ENCODE results near the gene RHOU.

The RHOU gene

DNA sequence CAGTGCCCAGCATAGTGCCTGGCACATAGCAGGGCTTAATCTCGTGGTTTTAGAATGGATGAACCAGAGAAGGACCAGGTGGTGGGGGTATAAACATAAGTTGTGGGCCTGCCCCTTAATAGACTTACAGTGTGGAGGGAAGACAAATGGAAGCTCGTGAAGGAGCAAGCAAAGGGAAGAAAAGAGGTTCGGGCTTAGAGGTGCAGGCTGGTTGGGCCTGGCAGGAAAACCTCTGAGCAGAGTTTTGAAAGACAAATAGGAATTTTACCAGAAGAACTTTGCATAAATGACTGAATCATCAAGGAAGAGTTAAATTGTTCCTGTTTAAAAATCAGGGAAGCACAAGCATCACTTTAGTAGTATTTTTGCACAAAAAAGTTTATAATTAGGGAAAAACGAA, 4.5 kb downstream of the RHOU start:
- no peak for DNase-seq

DNA sequence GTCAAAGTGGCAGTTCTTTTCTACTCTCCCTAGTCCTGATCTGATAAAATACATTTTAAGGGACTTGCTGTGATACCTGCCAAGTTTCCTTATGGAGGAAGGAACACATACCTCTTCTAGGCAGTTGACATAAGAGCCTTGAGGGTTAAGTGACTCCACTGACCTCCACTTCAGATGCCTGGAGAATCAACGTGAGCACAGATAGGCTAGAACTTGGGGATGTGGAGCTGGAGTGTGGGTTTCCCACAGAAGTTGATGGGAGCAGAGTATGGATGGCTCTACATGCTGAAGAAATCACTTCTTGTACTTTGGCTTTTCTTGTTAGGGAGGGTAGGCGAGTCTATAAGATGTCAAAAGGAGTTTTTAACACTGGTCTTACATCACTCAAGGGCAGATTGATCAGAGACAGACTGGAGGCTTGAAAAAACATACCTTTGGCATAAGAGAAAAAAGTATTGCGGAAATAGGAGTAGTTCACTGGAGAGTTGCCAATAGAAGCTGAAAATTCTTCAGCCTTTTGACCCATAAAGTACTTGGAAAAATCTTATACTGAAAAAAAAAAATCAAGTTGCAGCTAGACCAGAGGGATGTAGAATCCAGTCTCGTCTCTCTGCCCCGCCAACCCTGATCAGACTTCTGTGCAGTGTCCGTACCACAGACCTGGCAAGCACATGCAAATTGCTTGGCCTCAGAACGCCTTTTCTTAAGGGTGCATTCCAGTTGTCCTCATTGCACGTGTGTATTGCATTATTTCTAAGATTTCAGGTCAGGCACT, 5.5 kb downstream of the RHOU start:
- no peak for DNase-seq

DNA sequence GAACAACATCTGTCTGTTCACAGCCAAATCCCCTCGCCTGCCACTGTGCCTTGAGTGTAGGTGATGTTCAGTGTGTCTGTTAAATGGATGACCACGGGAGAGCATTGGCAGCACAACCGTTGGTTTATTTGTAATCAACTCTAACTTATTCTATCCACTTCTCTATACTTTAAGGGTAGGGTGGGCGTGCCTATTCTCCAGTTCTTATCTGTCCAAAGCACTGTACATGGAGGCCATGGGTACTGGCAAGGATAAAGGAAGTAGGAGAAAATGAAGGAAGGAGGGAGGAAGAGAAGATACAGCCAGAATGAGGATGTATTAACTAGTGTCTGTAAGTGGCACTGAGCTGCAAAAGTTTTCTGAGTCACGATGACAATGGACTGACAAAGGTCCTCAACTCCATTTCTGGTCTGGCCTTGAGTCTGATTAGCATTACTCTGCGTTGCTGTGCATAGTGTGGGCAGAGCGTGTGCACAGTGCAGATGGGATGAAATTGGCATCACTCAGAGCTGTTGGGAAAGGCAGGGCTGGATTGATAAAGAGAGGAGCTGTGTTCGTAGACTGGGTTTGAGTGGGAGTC, 7.1 kb downstream of the RHOU start:
- DNase-seq: peak; percentile 66

DNA sequence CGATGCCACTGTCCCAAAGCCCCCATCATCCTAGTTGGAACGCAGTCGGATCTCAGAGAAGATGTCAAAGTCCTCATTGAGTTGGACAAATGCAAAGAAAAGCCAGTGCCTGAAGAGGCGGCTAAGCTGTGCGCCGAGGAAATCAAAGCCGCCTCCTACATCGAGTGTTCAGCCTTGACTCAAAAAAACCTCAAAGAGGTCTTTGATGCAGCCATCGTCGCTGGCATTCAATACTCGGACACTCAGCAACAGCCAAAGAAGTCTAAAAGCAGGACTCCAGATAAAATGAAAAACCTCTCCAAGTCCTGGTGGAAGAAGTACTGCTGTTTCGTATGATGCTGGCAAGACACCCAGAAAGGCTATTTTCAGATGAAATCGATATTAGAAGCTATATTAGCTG, 8.1 kb downstream of the RHOU start:
- DNase-seq: no peak

DNA sequence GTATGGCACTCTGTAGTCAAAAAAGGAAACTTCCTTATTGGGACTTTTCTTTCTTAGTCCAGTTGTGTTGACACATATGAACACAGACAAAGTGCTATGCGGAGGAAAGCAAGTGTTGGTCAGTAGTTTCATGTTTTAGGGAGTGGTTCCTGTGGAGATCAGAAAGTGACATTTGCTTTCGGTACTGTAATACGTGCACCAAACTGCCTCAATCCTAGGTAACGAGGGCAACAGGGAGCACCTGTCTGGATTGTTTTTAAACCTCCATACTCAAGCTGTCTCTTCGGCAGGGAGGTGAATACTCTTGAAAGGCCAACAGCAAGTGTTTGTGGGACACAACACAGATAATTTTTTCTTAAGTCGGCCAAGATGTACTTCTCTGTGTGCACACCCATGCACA, 9.1 kb downstream of the RHOU start:
- DNase-seq: no peak

DNA sequence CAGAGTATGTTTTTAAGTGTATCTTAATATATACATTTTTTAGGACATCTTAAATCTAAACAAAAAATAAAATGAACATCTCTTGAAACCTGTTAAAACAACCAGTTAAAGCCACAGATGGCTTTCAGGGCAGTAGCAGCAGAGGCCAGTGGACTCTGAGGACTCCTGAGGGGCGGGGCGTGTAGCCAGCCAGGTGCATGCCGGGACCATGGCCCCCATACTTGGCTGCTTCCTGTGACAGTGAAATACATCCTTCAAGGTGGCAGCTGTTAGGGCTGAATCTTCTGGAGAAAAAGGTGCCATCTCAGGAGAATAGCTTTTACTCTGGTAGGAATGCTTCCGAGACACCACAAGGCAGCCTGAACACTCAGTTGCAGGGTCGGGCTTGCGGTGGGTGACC, 9.6 kb downstream of the RHOU start:
- no peak for DNase-seq

DNA sequence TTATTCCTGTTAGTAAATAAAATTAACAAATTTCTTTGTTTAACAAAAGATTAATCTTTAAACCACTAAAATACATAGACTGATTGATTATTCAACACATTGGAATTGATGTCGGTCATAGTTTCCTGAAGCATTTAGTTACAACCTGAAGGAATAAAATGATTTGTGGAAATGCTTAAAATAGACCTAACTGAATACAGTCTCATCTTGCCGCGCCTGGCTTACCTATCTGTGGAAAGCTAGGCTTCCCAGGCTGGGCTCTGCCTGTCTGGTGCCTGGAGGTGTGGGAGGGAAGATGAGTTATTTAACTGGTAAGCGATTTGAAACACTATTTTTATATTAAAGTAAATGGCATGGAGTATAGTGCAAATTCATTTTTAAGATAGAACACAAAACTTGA, 10.2 kb downstream of the RHOU start:
- DNase-seq: no peak

DNA sequence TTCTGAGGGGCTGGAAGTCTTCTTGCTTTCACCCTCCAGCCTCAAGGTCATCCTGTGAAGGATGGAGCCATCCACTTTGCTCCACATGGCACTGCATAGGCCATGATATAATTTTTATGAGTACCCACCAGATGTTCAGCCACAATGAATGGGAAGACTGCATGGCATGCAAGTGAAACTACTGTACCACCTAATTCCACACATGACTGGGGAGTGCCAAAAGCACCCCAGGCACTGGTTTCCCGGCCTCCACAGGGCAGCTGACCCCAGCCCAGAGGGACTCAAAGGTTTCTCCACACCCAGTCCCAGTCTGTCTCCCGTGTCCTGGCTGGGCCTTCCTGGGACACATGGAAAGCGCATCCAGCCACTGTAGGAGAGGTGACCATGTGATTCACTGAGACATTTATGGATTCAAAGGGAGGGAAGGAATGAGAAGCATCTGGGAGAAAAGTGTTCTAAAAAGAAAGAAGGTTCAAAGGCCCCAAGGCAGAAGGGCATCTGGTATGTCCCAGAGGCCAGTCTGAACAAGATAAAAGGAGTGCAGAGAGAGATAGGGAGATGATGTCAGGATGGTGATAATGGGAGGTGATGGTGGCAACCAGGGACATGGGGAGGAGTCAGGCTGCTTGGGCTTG, 12.1 kb downstream of the RHOU start:
- no peak for DNase-seq

DNA sequence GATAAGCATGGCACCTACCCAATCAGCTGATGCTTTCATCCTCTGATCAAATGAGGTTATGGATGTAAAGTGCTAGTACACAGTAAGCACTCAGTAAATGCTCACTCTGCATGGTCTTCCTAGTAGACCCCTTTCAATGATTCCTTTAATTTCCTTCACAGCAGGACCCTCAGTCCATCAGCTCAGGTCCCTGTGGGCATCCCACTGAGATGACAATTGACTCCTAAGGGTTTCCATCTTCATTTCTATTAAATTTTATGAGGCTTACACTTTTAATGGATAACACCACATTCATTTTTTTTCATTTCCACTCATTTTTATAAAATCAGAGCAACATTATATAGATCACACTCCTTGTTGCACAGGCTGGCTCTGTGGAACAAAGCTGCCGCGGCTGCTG, 12.8 kb downstream of the RHOU start:
- no peak for DNase-seq

DNA sequence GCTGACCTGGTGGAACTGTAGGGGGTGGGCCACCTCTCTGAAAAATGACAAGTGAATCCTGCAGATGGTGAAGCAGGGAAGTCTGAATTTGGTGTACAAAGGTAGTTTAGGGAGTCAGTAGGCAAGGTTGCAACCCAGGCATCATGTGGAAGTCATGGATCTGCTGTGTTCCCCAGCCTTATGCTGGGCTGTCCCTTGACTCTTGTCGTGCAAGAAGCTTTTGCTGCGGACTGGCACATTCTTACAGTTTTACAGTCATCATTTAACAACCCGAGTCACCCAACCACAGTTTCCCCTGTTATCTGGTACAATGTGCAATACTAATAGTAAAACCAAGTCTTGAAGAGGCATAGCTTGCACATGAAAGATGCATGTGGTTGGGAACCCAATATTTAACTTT, 13.2 kb downstream of the RHOU start:
- no peak for DNase-seq

DNA sequence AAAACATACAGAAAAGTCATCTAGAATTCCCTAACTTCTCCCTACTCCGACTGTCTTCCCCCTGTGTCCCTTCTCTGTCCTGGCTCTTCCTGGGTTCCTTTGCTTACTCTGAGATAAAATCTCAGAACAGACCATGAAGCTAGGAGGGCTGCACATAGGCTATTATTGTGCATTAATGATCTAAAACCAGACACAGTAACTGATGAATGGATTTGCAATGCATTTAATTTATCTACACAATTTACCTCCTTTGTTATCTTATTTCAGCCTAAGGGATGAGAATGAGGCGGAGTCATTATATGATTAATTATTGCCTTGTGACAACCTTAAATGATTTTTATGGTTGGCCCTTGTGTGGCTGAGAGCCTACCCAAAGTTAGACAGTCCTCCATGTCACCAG, 14.5 kb downstream of the RHOU start:
- no peak for DNase-seq

DNA sequence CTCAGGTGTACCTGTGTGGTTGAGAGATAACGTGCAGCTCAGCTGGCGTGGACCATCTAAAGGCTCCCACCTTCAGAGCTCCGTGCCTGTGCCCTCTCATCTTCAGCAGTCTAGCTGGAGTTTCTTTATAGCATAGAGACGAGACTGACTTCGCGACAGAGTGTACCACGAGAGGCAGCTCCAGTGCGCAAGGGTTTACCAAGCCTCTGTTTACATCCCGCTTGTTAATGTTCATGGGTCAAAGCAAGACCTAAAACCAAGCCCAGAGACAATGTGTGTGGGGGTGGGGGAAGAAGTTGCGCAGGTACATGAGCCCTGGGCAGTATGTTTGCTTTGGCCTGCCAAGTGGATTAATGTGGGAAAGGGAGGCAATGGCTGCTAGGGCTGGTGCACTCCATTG, 15.6 kb downstream of the RHOU start:
- no peak for DNase-seq

DNA sequence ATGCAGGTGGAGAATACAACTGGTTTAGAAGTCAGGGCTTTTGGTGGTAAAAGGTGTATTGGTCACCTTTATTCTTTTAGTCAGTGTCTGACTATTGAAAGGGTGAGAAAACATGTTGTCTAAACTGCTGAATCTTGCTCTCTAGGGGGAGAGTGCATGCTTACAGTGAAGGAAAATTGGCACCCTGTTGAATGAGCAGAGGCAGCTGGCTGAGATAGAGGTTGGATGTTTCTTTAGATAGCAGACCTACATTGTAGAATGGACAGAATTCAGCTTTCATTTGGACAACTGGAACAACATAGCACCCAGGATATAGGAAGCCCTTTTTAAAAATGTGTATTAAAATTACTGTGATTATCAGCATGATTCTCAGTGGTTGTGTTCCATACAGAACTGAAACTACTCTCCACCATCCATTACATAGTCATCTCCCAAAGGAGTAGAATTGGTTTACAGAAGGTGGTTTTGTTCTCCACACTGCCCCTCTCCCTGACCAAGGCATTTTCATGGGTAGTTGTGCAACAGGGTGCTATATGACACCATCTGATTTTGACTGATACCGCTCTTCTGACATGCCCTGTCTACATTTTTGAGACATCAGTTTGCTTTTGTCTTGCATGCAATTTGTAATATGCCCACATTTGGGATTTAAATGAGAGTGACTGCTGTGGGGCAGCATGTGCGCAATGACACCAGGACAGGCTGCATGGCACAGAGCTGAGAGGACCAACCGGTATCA, 16.2 kb downstream of the RHOU start:
- peak; percentile 78 for DNase-seq

DNA sequence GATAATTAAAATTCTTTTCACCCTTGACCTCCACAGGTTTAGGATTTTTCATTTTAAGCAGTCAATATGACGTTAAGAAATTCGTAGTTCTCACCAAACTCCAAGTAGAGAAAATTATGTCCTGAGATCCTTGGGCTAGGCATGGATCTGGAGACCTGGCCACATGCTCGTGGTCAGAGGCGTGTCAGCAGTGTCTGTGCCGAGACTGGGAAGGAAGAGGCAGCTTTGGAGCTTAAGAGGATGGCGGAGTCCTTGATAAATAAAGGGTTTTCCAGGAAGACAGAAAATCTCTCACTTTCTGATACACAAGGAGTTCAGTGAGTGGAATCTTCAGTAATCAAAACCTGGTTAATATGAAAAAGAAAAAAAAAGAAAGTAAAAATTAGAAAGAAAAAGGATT, 17.0 kb downstream of the RHOU start:
- no peak for DNase-seq

DNA sequence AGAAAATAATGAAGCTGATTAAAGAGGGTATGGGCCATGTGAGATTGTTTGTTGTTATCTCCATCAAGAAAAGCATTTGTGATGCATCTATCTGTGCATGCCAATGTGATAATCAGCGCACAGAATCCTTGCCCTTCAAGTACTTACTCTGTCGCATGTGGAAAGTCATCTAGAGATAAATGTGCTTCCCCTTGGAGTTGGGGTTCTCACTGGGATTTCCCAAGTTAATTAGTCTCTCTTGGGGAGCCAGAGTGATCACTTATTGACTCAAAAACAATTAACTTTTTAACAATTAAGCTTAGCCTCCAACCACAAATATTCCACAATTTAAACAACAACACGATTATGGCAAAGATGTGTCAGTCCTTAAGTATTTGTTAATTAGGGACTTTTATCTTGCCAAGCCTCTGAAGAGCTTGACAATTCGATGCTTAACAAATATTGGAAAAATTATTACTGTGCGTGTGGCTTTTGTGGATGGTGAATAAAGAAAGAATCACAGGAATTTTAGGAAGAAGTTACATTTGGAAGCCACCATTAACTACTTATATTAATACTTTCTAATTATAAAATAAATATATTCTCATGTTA, 17.5 kb downstream of the RHOU start:
- DNase-seq: no peak

DNA sequence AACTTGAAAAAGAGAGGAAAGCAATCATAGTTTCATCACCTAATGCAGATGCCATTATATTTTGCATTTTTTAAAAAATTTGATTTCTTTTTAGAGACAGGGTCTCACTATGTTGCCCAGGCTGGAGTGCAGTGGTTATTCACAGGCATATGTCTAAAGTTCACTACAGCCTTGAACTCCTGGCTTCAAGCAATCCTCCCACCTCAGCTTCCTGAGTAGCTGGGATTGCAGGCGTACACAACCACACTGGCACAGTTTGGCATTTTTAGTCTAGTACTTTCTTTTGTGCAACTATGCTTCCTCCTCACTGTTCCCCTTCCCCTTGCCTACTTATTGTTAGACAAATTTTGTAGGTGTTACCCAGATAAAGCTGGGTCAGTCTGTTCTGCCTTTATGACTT, 18.0 kb downstream of the RHOU start:
- peak; percentile 37 for DNase-seq

DNA sequence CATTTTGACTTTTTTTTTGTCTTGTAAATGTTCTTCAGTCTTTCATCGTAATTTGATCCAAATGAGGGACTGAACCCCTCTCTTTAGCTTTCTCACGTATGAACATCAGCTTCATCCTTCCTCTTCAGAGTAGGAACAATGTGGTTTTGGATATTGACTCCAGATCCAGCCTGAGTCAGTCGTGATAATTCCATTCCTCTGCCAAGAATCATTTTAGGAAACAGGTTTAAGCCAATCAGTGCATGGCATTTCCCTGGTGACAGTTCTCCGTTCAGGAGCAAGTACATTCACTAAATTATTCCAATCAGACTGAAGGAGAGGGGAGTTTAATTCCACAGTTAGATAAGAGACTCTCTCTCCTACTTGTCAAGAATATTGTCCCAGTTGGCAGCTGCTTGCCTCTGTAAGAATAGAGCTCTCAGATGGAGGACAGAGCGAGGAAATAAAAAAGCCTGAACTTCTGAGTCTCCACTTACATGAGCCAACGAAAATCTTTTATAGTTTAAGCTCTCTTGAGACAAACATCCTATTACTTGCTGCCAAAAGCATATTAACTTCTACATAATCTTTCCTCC, 18.6 kb downstream of the RHOU start:
- DNase-seq: no peak

DNA sequence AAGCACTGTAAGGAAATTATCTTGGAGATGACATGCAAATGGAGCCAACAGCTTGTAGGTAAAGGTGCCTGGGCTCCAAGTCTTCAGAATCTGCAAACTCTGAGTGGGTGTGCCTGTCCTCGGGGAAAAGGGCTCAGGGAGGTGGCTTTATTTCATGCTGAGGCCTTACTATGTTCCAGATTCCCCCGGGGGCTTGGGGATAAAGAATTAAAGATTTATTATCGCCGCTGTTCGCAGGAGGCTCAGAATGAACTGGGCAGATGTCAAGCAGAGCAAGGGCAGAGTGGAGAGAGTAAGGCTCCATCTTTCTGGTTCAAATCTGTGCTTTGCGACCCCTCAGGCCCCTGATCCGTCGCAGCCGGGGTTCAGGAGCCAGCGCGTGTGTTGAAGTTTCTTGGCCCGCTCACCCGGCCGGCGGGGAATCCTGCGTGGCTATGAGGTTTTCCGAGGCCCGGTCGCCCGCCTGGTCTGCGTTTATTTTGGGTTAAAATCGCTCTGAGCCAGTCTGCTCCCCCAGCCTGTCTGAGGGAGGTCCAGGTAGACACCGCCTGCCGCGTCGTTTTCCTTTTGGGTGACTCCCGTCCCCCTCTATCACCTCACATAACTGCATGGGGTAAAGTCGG, 19.5 kb downstream of the RHOU start:
- DNase-seq: no peak

DNA sequence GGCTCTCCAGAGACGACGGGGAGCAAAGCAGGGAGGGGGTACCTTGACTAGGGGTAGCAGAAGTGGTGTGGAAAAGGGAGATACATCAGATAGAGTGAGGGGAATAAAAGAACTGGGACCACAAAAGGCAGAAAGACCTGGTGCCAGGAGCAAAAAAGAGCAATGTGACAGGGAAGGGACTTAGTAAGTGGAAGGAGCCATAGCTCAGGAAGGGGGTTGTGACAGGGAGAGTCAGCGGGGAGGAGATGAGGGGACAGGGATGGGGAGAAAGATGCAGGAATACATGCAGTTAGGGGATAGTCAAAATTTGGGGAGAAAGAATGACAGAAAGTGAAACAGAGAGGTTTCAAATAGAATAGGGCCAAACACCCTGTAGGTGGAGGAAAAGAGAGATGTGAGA, 20.5 kb downstream of the RHOU start:
- DNase-seq: no peak

DNA sequence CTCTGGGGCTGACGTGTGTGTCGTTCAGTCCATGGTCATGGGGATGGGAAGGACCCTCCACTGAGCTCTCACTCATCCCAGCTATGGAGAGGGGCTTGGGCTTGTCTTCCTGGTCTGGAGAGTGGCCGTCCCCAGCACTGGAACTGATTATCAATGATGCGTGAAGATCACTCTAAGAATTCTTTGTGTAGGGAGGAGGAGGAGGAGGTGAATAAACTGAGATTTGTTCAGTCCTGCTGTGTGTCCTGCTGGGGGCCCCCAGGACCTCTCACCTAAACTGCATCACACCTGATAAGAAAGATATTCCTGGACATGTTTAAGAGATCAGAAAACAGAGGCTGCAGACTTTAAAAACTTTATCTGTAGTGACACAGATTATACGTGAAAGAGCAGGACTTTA, 21.2 kb downstream of the RHOU start:
- DNase-seq: no peak

DNA sequence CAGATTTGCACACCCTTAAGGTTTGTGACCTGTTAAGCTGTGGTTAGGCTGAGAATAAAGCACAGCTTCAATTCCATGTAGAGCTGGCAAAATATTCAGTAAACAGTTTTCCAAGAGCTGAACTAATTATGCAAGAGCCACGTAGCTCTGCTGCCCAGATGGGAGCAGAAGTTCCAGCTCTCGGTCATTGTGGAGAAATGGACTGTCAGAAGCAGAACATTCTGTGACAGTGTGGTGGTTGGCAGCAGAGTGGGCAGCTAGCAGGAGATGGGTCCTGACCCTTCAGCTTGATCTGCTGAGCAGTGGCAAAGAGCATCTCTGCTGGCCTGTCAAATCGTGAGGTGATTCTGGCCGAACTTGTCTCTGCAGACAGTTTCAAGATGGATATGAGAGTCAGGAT, 23.2 kb downstream of the RHOU start:
- DNase-seq: no peak

DNA sequence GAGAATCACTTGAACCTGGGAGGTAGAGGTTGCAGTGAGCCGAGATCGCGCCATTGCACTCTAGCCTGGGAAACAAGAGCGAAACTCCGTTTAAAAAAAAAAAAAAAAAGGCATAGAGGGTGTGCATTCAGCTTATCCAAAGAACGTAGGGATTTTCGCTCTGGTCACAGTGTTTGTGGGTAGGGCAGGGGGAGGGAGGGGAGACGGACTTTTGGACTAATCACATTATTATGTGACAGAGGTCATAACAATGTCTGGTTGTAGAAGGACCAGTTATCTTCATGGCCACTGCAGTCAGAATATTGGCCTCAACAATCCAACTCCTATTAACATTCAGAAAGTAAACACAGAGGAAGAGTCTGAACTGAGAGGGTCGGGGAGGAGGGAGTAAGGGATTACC, 25.7 kb downstream of the RHOU start:
- no peak for DNase-seq

DNA sequence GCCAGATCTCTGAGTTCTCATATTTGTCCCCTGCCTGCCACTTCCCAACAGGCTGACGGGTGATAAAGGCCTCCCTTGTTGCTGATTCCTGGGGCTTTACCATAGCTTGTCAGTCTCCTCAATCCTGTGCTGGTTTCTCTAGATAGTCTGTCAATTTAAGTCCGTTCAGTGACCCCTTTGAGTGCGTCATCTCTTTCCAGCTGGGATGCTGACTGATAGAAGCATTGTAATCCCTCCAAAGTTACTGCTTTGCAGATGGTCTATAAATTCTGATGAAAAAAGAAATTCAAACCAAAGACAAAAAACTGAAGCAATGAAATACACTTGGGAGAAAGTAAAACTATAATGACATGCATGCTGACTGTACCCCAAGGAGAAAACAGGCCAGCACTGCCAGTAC, 28.3 kb downstream of the RHOU start:
- no peak for DNase-seq

Measured in suppressor macrophage treated with lipopolysaccharide for 4 hours (primary cell).